Stimulated activated naive B cell treated with anti-CD40 and anti-IgM and Interleukin-4, amounts not matched to agents 10 μg/mL and 1 μg/mL and 100 μg/mL, for 72 hours (primary cell): ENCODE data around the gene APEX2.
A peak's percentile ranks its signal among the peaks of the same experiment; 100 is the strongest.

Experiments used
- ATAC-seq, 2 donors: fragments of 150-1000 bp; cut with Tn5 transposase; replicated peaks; 2 replicates each; pipeline ENCODE4 v1.10.0; 2021; ENCODE audit warnings: moderate library complexity in 1 of 2
- DNase-seq: peaks from one replicate; pipeline ENCODE4 v3.0.0; 2021
- H3K27ac Mint-ChIP-seq: one replicate; pipeline ENCODE4 v1.8.0; 2022; ENCODE audit warnings: mild to moderate bottlenecking, mixed read lengths
- H3K27me3 Mint-ChIP-seq, 2 donors: one replicate each; pipeline ENCODE4 v1.8.0; 2022; ENCODE audit warnings: mixed read lengths in 2 of 2
- H3K36me3 Mint-ChIP-seq, 2 donors: one replicate each; pipeline ENCODE4 v1.8.0; 2022; ENCODE audit warnings: mixed read lengths in 2 of 2, mild to moderate bottlenecking in 1 of 2
- H3K4me1 Mint-ChIP-seq, 2 donors: one replicate each; pipeline ENCODE4 v1.8.0; 2022; ENCODE audit warnings: mixed read lengths in 2 of 2, mild to moderate bottlenecking in 1 of 2
- H3K4me3 Mint-ChIP-seq, 2 donors: one replicate each; pipeline ENCODE4 v1.8.0; 2022; ENCODE audit warnings: mild to moderate bottlenecking in 2 of 2, mixed read lengths in 2 of 2, moderate library complexity in 1 of 2
- H3K9me3 Mint-ChIP-seq, 2 donors: one replicate each; pipeline ENCODE4 v1.8.0; 2022; ENCODE audit warnings: mixed read lengths in 2 of 2, mild to moderate bottlenecking in 1 of 2

The APEX2 gene

DNA sequence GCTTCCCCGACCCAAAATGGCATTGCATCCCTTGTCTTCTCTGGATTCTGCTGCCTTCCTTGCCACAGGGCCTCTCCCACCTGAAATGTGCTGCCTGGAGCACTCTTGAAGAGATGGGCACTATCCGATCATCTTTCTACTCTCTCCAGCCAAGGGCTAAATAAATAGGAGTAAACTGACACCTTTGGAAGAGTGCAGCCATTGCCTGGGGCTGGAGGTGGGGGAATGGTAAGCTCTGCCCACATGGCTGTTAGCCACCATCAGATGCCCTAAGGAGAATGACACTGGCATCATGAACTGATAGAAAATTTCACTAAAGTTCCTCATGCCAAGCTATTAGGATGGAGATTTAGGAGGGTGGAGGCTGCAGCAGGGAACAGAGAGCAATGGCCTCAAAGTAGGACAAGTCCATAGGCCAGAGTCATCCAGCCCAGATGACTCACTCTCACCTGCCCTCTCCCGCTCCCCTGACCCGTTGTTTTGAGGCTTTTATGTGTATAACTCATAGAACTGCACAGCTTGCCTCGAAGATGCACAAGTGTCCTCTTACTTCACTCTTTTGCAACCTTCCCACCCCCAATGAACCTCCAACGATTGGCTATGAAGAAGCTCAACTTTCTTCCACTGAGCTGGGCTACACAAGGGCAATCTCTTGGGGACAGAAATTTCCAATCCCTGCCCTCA, 5.4 kb upstream of the APEX2 start:
- peaks cover 0 to 15% of the 10 kb centered on the region in 2 donors for H3K27me3 Mint-ChIP-seq
- no peak overlapping the region for H3K27ac Mint-ChIP-seq
- ATAC-seq (peak; percentile 49 to 54), DNase-seq (peak; percentile 17)
- H3K4me1 Mint-ChIP-seq = peaks cover 12 to 17% of the 10 kb centered on the region in 2 donors
- no peaks in the 10 kb centered on the region for H3K36me3 Mint-ChIP-seq
- no peak overlapping the region for H3K4me3 Mint-ChIP-seq
- H3K9me3 Mint-ChIP-seq = no peaks in the 10 kb centered on the region

DNA sequence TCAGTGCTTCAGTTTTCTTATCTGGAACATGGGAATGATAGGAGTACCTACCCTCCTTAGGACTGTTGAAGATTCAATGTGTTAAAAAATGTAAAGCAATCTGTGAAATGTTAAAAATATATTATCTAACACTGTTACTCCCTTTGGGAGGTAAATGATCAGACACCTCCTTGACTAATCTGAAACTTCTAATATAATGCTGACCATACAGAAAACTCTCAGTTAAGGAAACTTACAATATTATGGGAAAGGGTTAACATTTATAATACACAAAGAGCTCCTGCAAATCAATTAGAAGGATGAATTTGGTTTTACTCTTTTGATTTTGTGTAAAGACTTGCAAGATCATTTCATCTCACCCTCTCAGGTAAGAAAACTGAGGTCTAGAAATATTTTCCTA, 4.5 kb upstream of the APEX2 start:
- DNase-seq (no peak), ATAC-seq (no peak)
- Mint-ChIP-seq H3K4me1 (peaks cover 12 to 21% of the 10 kb centered on the region in 2 donors), H3K27me3 (peaks cover 0 to 15% of the 10 kb centered on the region in 2 donors), H3K36me3 (peaks cover 2% of the 10 kb centered on the region in 2 donors), H3K27ac (no peak overlapping the region), H3K9me3 (no peaks in the 10 kb centered on the region), H3K4me3 (no peak overlapping the region)

- DNase-seq (no peak), ATAC-seq (no peak)
- no peak overlapping the region for H3K4me3 Mint-ChIP-seq
- H3K27ac Mint-ChIP-seq = no peak overlapping the region
- peaks cover 6 to 31% of the 10 kb centered on the region in 2 donors for H3K4me1 Mint-ChIP-seq
- H3K36me3 Mint-ChIP-seq = peaks cover 33 to 38% of the 10 kb centered on the region in 2 donors
- no peaks in the 10 kb centered on the region for H3K27me3 Mint-ChIP-seq
- no peaks in the 10 kb centered on the region for H3K9me3 Mint-ChIP-seq
Measured at GRCh38 chrX:55004231-55004630, 4.1 kb downstream of the APEX2 start.

DNA sequence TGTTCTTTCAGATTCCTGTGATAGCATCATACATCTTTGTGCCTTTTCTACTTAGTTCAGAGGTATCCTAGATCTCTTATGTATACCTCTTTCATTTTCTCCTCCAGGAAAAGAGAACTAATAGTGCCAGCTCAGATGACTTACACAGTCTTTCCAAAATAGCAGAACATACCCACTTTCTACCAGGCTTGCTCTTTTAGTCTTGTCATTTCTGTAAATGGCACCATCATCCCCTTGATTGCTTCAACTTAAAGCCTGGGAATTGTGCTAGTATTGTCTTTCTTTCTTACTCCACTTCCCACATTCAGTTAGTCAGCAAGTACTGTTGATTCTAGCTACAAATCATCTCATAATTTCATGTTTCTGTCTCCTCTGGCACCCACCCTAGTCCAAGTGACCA, 5.1 kb downstream of the APEX2 start:
- DNase-seq = no peak
- Mint-ChIP-seq H3K9me3 (no peaks in the 10 kb centered on the region), H3K27me3 (no peaks in the 10 kb centered on the region), H3K36me3 (peaks cover 33 to 38% of the 10 kb centered on the region in 2 donors), H3K4me1 (peaks cover 6 to 31% of the 10 kb centered on the region in 2 donors), H3K27ac (no peak overlapping the region), H3K4me3 (no peak overlapping the region)
- ATAC-seq = no peak

DNA sequence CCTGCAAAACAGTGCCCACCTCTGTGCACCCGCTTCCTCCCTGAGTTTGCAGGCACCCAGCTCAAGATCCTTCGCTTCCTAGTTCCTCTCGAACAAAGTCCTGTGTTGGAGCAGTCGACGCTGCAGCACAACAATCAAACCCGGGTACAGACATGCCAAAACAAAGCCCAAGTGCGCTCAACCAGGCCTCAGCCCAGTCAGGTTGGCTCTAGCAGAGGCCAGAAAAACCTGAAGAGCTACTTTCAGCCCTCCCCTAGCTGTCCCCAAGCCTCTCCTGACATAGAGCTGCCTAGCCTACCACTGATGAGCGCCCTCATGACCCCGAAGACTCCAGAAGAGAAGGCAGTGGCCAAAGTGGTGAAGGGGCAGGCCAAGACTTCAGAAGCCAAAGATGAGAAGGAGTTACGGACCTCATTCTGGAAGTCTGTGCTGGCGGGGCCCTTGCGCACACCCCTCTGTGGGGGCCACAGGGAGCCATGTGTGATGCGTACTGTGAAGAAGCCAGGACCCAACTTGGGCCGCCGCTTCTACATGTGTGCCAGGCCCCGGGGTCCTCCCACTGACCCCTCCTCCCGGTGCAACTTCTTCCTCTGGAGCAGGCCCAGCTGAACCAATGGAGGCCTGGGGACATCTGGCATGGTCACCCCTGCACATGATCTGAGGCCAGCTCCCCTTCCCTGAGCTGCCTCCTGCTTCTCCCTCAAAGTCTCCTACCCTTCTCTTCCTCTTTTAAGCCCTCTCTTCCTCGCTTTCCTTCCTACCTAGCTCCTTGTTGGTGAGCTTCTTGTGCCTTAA, 6.9 kb downstream of the APEX2 start:
- Mint-ChIP-seq H3K4me1 (peaks cover 2 to 18% of the 10 kb centered on the region in 2 donors), H3K27me3 (no peaks in the 10 kb centered on the region), H3K27ac (no peak overlapping the region), H3K36me3 (peaks cover 26 to 28% of the 10 kb centered on the region in 2 donors), H3K9me3 (no peaks in the 10 kb centered on the region), H3K4me3 (no peak overlapping the region)
- ATAC-seq (no peak), DNase-seq (no peak)

- no peak overlapping the region for H3K27ac Mint-ChIP-seq
- H3K36me3 Mint-ChIP-seq = peaks cover 23 to 25% of the 10 kb centered on the region in 2 donors
- ATAC-seq (no peak), DNase-seq (no peak)
- peaks cover 2 to 18% of the 10 kb centered on the region in 2 donors for H3K4me1 Mint-ChIP-seq
- H3K27me3 Mint-ChIP-seq = no peaks in the 10 kb centered on the region
- no peaks in the 10 kb centered on the region for H3K9me3 Mint-ChIP-seq
- no peak overlapping the region for H3K4me3 Mint-ChIP-seq
Measured at GRCh38 chrX:55007656-55008055, 7.5 kb downstream of the APEX2 start.

- DNase-seq = no peak
- Mint-ChIP-seq H3K4me1 (peaks cover 2 to 14% of the 10 kb centered on the region in 2 donors), H3K36me3 (peaks cover 20 to 21% of the 10 kb centered on the region in 2 donors), H3K27me3 (no peaks in the 10 kb centered on the region), H3K9me3 (no peaks in the 10 kb centered on the region), H3K27ac (no peak overlapping the region), H3K4me3 (peak overlapping the region in 1 of 2 donors; percentile 11)
- ATAC-seq = peak; percentile 38 to 45
Measured at GRCh38 chrX:55008571-55009358, 8.6 kb downstream of the APEX2 start.

GRCh38 chrX:55011294-55011693, 11.1 kb downstream of the APEX2 start:
- Mint-ChIP-seq H3K9me3 (no peaks in the 10 kb centered on the region), H3K4me3 (no peak overlapping the region), H3K36me3 (peaks cover 8 to 11% of the 10 kb centered on the region in 2 donors), H3K27me3 (no peaks in the 10 kb centered on the region), H3K27ac (no peak overlapping the region), H3K4me1 (peaks cover 0 to 14% of the 10 kb centered on the region in 2 donors)
- ATAC-seq (peak in 1 of 2 donors; percentile 43), DNase-seq (no peak)

- H3K36me3 Mint-ChIP-seq = peaks cover 0 to 5% of the 10 kb centered on the region in 2 donors
- H3K4me1 Mint-ChIP-seq = no peaks in the 10 kb centered on the region
- no peaks in the 10 kb centered on the region for H3K9me3 Mint-ChIP-seq
- DNase-seq (no peak), ATAC-seq (no peak)
- H3K27ac Mint-ChIP-seq = no peak overlapping the region
- H3K27me3 Mint-ChIP-seq = no peaks in the 10 kb centered on the region
- no peak overlapping the region for H3K4me3 Mint-ChIP-seq
Measured at GRCh38 chrX:55014897-55015299, 14.7 kb downstream of the APEX2 start.

DNA sequence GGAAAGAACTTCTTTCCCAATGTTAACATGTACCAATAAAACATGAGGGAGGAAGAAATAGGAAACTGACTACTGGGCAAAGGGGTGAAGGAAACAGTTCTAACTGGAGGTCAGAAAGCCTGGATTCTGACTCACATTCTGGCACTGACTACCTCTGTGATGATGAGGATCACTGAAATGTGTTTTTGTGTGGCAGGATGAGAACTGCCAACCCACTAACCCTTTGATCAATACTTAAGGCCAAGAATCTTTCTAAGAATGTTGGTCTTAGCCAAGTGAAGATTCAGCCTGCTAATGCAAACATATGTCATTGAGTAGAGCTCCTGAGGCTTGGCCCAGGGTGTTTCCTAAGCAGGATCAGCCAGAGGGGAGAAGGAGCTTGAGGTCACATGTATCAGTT, 26.0 kb downstream of the APEX2 start:
- Mint-ChIP-seq H3K9me3 (no peaks in the 10 kb centered on the region), H3K36me3 (peaks cover 4 to 6% of the 10 kb centered on the region in 2 donors), H3K27me3 (peaks cover 0 to 13% of the 10 kb centered on the region in 2 donors), H3K4me3 (no peak overlapping the region), H3K27ac (no peak overlapping the region), H3K4me1 (no peaks in the 10 kb centered on the region)
- no peak for DNase-seq
- ATAC-seq = no peak

- DNase-seq = no peak
- Mint-ChIP-seq H3K9me3 (no peaks in the 10 kb centered on the region), H3K4me1 (no peaks in the 10 kb centered on the region), H3K36me3 (peaks cover 0 to 4% of the 10 kb centered on the region in 2 donors), H3K27me3 (peaks cover 0 to 13% of the 10 kb centered on the region in 2 donors), H3K27ac (no peak overlapping the region), H3K4me3 (no peak overlapping the region)
- no peak for ATAC-seq
Measured at GRCh38 chrX:55026840-55027239, 26.7 kb downstream of the APEX2 start.

DNA sequence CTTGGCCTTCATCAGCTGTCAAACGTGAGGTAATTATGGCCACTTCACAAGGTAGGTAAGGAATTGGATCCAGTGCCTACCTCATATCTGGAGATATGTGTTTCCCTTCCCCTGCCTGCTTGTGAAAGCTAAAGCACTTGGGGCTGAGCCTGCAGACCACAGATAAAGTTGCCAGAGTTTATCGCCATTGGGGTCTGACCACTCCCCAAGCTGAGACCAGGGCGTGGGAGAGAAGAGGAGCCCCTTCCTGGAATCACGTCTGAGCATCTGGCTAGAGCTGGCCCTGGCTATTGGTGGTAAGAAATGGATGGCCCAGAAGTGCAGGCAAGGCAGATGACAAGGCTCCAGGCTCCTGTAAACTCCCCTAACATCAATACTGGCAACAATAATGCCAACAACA, 27.9 kb downstream of the APEX2 start:
- Mint-ChIP-seq H3K4me1 (no peaks in the 10 kb centered on the region), H3K27ac (no peak overlapping the region), H3K36me3 (peaks cover 0 to 4% of the 10 kb centered on the region in 2 donors), H3K9me3 (no peaks in the 10 kb centered on the region), H3K4me3 (no peak overlapping the region), H3K27me3 (peaks cover 0 to 13% of the 10 kb centered on the region in 2 donors)
- ATAC-seq = no peak
- no peak for DNase-seq

GRCh38 chrX:55028611-55029010, 28.4 kb downstream of the APEX2 start:
- Mint-ChIP-seq H3K4me1 (no peaks in the 10 kb centered on the region), H3K27ac (no peak overlapping the region), H3K4me3 (no peak overlapping the region), H3K9me3 (no peaks in the 10 kb centered on the region), H3K27me3 (peaks cover 0 to 13% of the 10 kb centered on the region in 2 donors), H3K36me3 (peaks cover 0 to 4% of the 10 kb centered on the region in 2 donors)
- DNase-seq (no peak), ATAC-seq (no peak)

GRCh38 chrX:55029291-55029690, 29.1 kb downstream of the APEX2 start:
- ATAC-seq = no peak
- no peak overlapping the region for H3K4me3 Mint-ChIP-seq
- H3K36me3 Mint-ChIP-seq = peaks cover 0 to 4% of the 10 kb centered on the region in 2 donors
- peaks cover 0 to 13% of the 10 kb centered on the region in 2 donors for H3K27me3 Mint-ChIP-seq
- no peak for DNase-seq
- no peaks in the 10 kb centered on the region for H3K9me3 Mint-ChIP-seq
- no peaks in the 10 kb centered on the region for H3K4me1 Mint-ChIP-seq
- no peak overlapping the region for H3K27ac Mint-ChIP-seq
